Measurements from ENCODE around the gene PTPN4. TPM values are rescaled to one million over a fixed set of nuclear protein-coding genes. Genes with fewer than 3 reads are reported as not detected.

Gene PTPN4
- total RNA-seq, 1 experiment from 2014 or later = 11.1 TPM

- no peak overlapping the region for H3K4me3 ChIP-seq
- H3K36me3 ChIP-seq = peaks cover 4% of the 10 kb centered on the region; the same call in 1 of the 2 replicates
- no peaks in the 10 kb centered on the region for H3K27me3 ChIP-seq
- H3K9me3 ChIP-seq = peaks cover 15% of the 10 kb centered on the region
- peak; percentile 79 for DNase-seq
These were observed 49.8 kb downstream of the PTPN4 start for GRCh38 chr2:119809339-119810048.

DNA sequence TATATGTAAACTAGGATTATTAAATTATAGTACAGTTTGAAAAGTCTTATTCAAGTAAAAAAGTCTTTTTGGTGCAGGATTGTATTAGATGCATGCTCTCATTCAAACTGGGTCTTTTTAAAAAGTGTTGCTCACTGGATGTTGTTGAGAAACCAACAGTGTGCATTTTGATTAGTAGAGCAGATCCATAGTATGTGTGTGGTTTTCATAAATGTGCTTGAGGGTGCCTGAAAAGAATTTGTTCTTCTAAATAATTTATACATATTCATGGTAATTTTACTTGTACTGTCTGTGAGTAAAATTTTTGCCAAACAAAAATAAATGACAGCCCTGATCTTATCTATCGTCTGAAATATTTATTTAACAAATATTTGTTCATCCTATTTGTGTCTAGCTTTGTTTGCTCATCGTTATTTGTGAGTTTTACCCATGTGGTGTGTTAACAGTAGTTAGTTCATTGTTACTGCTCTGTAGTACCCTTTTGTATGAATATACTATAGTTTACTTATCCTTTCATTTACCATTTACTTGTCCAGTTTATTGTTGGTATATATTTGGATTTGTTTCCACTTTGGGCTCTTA, 50.4 kb downstream of the PTPN4 start:
- Histone ChIP-seq H3K36me3 (peaks cover 4% of the 10 kb centered on the region; the same call in 1 of the 2 replicates), H3K9me3 (peaks cover 8% of the 10 kb centered on the region), H3K4me3 (no peak overlapping the region), H3K27me3 (no peaks in the 10 kb centered on the region)
- DNase-seq = no peak

DNA sequence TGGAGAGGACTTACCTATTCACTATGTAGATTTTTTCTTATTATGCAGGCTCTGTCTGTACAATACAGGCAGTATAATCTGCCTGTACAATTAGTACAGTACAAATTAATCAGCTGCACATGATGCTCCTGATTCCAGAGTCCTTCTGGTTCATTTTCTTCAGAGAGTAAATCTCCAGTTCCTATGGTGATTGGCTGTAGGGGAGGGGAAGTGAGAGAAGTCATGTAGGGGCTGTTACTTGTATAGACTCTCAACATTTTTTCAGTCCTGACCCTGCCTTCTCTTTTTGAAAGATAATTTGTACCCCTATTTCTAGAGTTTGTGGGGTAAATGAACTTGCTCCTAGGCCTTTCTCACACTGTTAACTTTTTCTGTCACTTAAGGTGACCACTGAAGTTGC, 54.5 kb downstream of the PTPN4 start:
- DNase-seq = no peak
- H3K27me3 ChIP-seq = no peaks in the 10 kb centered on the region
- no peak overlapping the region for H3K4me3 ChIP-seq
- H3K36me3 ChIP-seq = no peaks in the 10 kb centered on the region
- no peaks in the 10 kb centered on the region for H3K9me3 ChIP-seq

DNA sequence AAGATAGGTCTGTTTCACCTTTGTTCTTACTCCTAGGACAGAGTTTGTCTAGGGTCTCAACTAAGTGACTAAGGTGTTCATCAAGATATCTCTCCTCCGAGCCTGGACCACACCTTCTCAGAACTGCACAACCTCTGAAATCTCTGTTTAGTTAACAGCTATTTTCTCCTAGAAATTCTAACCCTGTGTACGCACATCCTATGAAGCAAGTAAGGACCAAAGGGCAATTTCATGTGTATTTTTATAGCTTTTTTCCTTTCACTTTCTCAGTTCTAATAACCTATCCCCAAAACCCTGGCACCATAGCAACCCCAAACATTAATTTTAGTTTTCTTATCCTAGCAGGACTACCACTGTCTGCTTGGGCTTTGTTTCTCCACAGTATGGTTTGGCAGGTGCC, 59.1 kb downstream of the PTPN4 start:
- DNase-seq = no peak
- Histone ChIP-seq H3K27me3 (no peaks in the 10 kb centered on the region), H3K4me3 (no peak overlapping the region), H3K36me3 (no peaks in the 10 kb centered on the region), H3K9me3 (no peaks in the 10 kb centered on the region)

DNA sequence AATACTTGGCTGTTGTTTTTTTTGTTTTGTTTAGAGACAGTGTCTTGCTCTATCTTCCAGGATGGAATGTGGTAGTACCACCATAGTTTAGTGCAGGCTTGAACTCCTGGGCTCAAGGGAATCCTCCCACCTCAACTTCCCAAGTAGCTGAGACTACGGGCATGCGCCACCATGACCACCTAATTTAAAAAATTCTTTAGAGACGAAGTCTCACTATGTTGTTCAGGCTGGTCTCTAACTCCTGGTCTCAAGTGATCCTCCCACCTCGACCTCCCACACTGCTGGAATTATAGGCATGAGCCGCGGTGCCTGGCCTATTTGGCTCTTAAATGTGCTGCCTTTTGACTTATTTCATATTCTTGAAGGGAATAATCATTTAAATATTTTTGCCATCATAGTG, 60.1 kb downstream of the PTPN4 start:
- Histone ChIP-seq H3K4me3 (no peak overlapping the region), H3K9me3 (no peaks in the 10 kb centered on the region), H3K27me3 (no peaks in the 10 kb centered on the region), H3K36me3 (no peaks in the 10 kb centered on the region)
- DNase-seq = no peak

DNA sequence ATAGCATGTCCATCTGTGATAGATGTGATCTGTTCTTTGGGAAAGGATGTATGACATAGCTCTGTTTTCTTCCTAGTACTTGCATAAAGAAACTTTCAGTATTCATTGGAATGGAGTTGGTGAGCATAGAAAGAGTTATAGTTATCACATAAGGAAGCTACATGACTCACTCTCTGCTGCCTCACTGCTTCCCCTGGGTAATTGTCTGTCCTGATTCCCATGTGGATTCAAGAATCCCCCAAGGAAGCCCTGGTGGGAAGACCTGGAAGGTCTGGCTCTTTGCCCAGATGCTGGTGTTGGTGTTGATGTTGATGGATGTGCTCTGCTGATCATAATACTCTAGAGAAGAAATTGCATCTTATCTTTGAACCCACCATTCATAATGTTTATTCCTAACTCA, 60.6 kb downstream of the PTPN4 start:
- no peaks in the 10 kb centered on the region for H3K36me3 ChIP-seq
- H3K27me3 ChIP-seq = no peaks in the 10 kb centered on the region
- no peaks in the 10 kb centered on the region for H3K9me3 ChIP-seq
- DNase-seq = peak; percentile 47
- H3K4me3 ChIP-seq = no peak overlapping the region

GRCh38 chr2:119821266-119821665, 61.5 kb downstream of the PTPN4 start:
- no peaks in the 10 kb centered on the region for H3K36me3 ChIP-seq
- no peak for DNase-seq
- H3K27me3 ChIP-seq = no peaks in the 10 kb centered on the region
- no peaks in the 10 kb centered on the region for H3K9me3 ChIP-seq
- no peak overlapping the region for H3K4me3 ChIP-seq

GRCh38 chr2:119823734-119824334, 64.1 kb downstream of the PTPN4 start:
- Histone ChIP-seq H3K36me3 (no peaks in the 10 kb centered on the region), H3K27me3 (no peaks in the 10 kb centered on the region), H3K4me3 (no peak overlapping the region), H3K9me3 (no peaks in the 10 kb centered on the region; the same call in 1 of the 2 replicates)
- DNase-seq = peak; percentile 27

GRCh38 chr2:119826370-119826961, 66.7 kb downstream of the PTPN4 start:
- DNase-seq = no peak
- Histone ChIP-seq H3K9me3 (peaks cover 2% of the 10 kb centered on the region), H3K36me3 (no peaks in the 10 kb centered on the region), H3K4me3 (no peak overlapping the region), H3K27me3 (no peaks in the 10 kb centered on the region)

DNA sequence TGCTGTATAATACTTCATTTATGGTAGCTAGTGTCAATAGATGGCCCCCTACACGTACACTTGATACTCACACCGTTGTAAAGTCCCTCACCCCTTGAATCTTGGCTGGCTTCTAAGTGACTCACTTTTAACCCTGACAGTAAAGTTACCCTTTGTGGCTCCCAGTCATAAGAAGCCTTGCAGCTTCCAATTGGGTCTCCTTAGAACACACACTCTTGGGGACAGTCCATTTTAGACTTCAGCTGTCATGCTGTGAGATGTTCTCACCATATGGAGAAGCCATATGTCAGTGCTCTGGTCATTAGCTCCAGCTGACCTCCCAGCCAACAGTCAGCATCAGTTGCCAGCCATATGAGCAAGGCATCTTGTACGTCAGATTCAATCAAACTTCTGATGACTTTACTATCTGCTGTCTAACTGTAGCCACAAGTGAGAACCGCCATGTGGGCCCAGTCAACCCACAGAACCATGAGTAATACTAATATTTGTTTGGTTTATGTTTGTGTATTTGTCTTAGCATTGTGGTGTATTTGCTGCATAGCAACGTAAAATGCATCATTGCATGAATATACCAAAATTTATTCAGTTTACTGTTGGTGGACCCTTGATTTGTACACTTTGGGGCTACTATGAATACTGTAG, 68.3 kb downstream of the PTPN4 start:
- Histone ChIP-seq H3K36me3 (no peaks in the 10 kb centered on the region), H3K4me3 (no peak overlapping the region), H3K9me3 (peaks cover 2% of the 10 kb centered on the region), H3K27me3 (no peaks in the 10 kb centered on the region)
- DNase-seq = peak; percentile 31

DNA sequence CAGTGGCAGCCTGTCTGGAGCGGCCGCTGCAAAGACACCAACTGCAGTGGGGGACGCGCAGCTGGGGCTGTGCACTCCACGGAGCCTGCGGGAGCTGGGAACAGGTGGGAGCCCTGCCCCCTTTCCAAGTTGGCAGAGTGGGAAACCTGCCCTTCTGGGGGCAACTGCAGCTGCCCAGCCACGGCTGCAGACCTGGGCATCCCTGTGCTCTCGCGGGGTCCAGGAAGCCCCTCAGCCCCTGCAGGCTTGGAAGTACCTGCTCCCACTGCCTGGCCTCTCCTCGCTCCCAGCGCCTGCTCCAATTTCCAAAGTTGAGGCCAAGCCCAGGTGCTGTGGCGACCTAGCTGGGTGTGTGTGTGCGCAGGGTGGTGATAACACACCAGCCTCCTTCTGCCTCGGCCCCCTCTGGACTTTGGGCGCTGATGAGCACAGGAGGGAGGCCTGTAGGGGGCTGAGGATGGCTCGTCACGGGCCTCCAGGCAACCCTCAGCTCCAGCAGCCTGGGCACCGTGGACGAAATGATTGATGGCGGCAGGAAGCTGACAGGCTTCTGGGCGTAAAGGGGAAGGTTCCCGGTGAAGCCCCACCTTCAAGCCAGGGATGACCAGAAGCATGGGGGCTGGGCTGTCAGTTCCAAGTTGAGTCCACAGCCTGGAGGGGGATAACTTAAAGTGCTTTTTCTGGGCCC, 76.9 kb downstream of the PTPN4 start:
- no peaks in the 10 kb centered on the region; the same call in 1 of the 2 replicates for H3K36me3 ChIP-seq
- no peaks in the 10 kb centered on the region; the same call in 1 of the 2 replicates for H3K9me3 ChIP-seq
- DNase-seq = no peak
- H3K27me3 ChIP-seq = no peaks in the 10 kb centered on the region
- H3K4me3 ChIP-seq = no peak overlapping the region

GRCh38 chr2:119837350-119837749, 77.6 kb downstream of the PTPN4 start:
- Histone ChIP-seq H3K27me3 (no peaks in the 10 kb centered on the region), H3K9me3 (no peaks in the 10 kb centered on the region), H3K4me3 (no peak overlapping the region), H3K36me3 (no peaks in the 10 kb centered on the region; the same call in 1 of the 2 replicates)
- no peak for DNase-seq

- Histone ChIP-seq H3K9me3 (no peaks in the 10 kb centered on the region), H3K27me3 (no peaks in the 10 kb centered on the region), H3K36me3 (no peaks in the 10 kb centered on the region; the same call in 1 of the 2 replicates), H3K4me3 (no peak overlapping the region)
- DNase-seq = no peak
These were observed 78.0 kb downstream of the PTPN4 start for GRCh38 chr2:119837759-119838158.

- no peak for DNase-seq
- H3K4me3 ChIP-seq = no peak overlapping the region
- H3K27me3 ChIP-seq = no peaks in the 10 kb centered on the region
- no peaks in the 10 kb centered on the region; the same call in 1 of the 2 replicates for H3K36me3 ChIP-seq
- no peaks in the 10 kb centered on the region for H3K9me3 ChIP-seq
These were observed 78.5 kb downstream of the PTPN4 start for GRCh38 chr2:119838179-119838578.

DNA sequence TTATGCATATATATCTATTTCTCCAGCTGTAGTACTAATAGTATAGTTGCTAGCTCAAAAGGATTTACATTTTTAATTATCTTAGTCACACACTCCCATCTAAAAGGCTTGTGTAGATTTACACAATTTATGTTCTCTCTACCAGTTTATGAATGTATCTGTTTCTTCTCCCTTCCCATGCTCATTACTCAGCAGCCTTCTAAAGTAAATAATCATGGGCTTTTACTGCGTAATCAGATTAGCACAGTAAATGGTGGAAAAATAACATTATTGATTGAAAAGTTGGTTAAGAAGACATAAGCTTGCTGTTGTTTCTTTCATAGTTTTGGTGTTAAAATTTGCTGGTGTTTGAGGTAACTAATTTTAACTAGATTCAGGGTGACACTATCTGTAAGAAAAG, 81.8 kb downstream of the PTPN4 start:
- H3K36me3 ChIP-seq = no peaks in the 10 kb centered on the region; the same call in 1 of the 2 replicates
- H3K27me3 ChIP-seq = no peaks in the 10 kb centered on the region
- no peak for DNase-seq
- no peaks in the 10 kb centered on the region for H3K9me3 ChIP-seq
- H3K4me3 ChIP-seq = no peak overlapping the region

GRCh38 chr2:119846021-119846420, 86.3 kb downstream of the PTPN4 start:
- Histone ChIP-seq H3K9me3 (peaks cover 10% of the 10 kb centered on the region; the same call in 1 of the 2 replicates), H3K4me3 (no peak overlapping the region), H3K36me3 (no peaks in the 10 kb centered on the region; the same call in 1 of the 2 replicates), H3K27me3 (no peaks in the 10 kb centered on the region)
- DNase-seq = no peak
